SH-SY5Y (cell line): ENCODE data around the gene SLC40A1.

ENCODE experiments used
- GATA2 ChIP-seq: IDR thresholded peaks from 2 replicates; pipeline ENCODE4 v1.6.1; 2011; ENCODE audit warnings: mild to moderate bottlenecking, low read depth, low read length
- GATA3 ChIP-seq: IDR thresholded peaks from 2 replicates; pipeline ENCODE4 v1.6.1; 2011; ENCODE audit warnings: low read depth, mild to moderate bottlenecking, low read length, moderate library complexity

DNA sequence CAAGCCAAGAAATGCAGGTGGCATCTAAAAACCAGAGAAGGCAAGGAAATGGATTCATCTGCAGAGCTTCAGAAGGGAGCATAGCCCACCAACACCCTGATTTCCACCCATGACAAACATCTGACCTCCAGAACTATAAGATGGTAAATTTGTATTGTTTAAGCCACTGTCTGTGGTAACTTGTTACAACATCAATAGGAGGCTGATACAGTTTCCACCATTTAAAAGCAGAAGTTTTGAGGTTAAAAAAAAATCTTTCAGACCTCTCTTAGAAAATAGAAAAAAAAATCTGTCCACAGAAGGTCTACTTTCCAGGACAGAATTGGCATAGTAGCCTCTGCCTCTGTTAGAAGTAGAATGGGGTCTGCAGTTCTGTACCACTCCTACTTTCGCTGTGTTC, 37.2 kb downstream of the SLC40A1 start:
- no peak for TF ChIP-seq GATA2
- no peak for TF ChIP-seq GATA3
